AG04449 (cell line): Measurements from ENCODE around the gene CACNA1C.

ENCODE experiments used
- CTCF ChIA-PET: fragments of 350-600 bp; formaldehyde crosslinking; extraction: SDS; loops from one replicate; lab custom pipeline; 2021; ENCODE audit warnings: antibody characterized with exemption; lab: Yijun Ruan, JAX
- POLR2A ChIA-PET: fragments of 400-600, 350-600 bp; formaldehyde crosslinking; extraction: SDS; loops from one replicate; lab custom pipeline; 2020; ENCODE audit warnings: antibody characterized with exemption, inconsistent platforms; lab: Yijun Ruan, JAX
- DNase-seq: peaks from one replicate; pipeline ENCODE4 v3.0.0-alpha.2; 2010; ENCODE audit warnings: low read depth, low spot score
- H3K4me3 ChIP-seq: 2 replicates; pipeline ENCODE4 v1.5.1; 2011; ENCODE audit warnings: low read depth, mild to moderate bottlenecking, control low read depth, low read length
- TF ChIP-seq, protein P1 (sequence below): IDR thresholded peaks from one replicate; pipeline ENCODE4 v1.5.1; 2011; ENCODE audit warnings: mild to moderate bottlenecking, moderate library complexity, low read length, control low read depth, inconsistent platforms; ENCODE audit not compliant: insufficient read depth; ENCODE audit errors: missing control alignments

Gene CACNA1C

DNA sequence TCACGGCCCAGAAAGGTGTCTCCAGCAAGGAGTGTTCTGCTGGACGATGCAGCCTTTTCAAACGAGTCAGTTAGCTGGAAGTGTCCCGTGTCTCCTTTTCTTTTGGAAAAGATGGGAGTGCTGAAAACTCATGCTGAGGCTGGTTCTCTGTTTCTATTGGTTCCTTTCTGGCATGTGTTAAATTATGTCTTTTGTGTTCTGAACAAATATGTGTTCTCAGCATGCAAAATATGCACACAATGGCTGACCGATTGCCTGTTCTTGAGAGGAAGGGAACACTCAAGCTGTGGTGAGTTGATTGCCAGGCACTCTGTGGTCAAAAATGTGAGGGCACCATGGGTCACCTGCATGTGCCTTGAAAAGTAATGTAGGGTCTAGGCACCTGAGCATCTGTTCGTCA, 181.3 kb downstream of the CACNA1C start:
- TF ChIP-seq, protein P1, sequence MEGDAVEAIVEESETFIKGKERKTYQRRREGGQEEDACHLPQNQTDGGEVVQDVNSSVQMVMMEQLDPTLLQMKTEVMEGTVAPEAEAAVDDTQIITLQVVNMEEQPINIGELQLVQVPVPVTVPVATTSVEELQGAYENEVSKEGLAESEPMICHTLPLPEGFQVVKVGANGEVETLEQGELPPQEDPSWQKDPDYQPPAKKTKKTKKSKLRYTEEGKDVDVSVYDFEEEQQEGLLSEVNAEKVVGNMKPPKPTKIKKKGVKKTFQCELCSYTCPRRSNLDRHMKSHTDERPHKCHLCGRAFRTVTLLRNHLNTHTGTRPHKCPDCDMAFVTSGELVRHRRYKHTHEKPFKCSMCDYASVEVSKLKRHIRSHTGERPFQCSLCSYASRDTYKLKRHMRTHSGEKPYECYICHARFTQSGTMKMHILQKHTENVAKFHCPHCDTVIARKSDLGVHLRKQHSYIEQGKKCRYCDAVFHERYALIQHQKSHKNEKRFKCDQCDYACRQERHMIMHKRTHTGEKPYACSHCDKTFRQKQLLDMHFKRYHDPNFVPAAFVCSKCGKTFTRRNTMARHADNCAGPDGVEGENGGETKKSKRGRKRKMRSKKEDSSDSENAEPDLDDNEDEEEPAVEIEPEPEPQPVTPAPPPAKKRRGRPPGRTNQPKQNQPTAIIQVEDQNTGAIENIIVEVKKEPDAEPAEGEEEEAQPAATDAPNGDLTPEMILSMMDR, result no peak
- POLR2A ChIA-PET, result no interaction called here
- no peak for DNase-seq
- CTCF ChIA-PET, result interaction anchor here (0.7 to 1.4 kb wide), 4 partner anchors 8 to 349 kb away, joined by 3 to 6 read pairs (median 3); no protein-coding TSS in a partner anchor
- H3K4me3 ChIP-seq, result no peak overlapping the region

- ChIA-PET POLR2A (no interaction called here), CTCF (interaction anchor here (0.7 to 1.4 kb wide), 4 partner anchors 8 to 349 kb away, joined by 3 to 6 read pairs (median 3); no protein-coding TSS in a partner anchor)
- H3K4me3 ChIP-seq, result no peak overlapping the region
- TF ChIP-seq, protein P1, result no peak
- DNase-seq, result no peak
These were observed 182.0 kb downstream of the CACNA1C start for GRCh38 chr12:2234646-2235350.

DNA sequence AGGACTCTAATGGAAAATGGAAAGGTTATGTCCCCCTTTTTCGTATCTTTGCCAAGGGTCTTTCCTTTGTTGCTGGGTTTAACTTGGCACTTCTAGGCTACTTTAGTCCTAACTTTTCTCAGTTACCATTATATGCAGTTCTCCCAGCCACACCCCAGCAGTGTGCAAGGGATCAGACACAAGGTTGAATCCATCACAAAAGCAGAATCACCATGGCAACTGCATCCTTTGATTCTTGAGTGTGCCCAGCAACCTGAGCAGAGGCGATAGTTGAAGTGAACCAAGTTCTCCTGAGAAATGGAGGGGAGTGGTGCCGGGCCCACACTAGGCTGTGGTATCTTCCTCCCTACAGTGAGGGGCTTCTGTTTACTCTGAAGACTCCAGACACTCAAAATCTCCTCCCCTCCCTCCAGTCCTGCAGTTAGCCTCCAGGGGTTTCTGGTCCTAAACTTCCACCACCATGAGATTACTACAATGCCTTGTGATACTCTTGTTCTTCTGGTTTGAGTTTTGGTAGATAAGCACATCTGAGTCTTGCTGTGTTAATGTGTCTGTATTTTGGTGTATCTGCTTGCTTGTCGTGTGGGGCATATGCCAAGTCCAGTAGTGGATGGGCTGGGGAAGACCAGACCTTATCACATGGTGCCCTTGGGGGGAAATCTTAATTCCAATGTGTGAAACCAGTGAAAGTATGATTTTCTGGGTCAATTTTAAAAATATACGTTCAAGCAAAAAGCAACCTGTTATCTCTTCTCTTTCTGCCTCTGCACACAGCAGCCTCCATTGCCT, 183.9 kb downstream of the CACNA1C start:
- no peak for DNase-seq
- TF ChIP-seq, protein P1, result no peak
- ChIA-PET POLR2A (no interaction called here), CTCF (interaction anchor here (0.8 kb wide), 2 partner anchors 13 to 49 kb away, joined by 3 to 4 read pairs; no protein-coding TSS in a partner anchor)
- H3K4me3 ChIP-seq, result no peak overlapping the region

DNA sequence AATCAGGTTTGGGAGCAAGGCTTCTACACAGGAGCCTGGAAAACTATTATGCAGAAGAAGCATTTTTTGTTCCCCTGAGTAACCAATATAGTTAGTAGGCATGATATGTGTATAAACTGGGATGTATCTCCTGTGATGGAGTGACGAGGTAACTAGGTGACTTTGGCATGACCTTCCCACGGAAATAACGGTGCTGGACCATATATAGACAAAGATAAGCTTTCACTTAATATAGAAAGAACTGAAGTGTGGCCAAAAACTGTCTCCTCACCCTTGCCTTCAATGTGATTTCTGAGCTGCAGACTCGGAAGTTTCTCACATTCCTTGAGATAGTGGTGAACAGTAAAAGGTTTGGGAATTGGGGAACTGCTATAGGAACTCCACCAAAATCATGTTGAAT, 185.3 kb downstream of the CACNA1C start:
- no peak for DNase-seq
- ChIA-PET CTCF (no interaction called here), POLR2A (no interaction called here)
- H3K4me3 ChIP-seq, result no peak overlapping the region
- TF ChIP-seq, protein P1, result no peak

GRCh38 chr12:2239381-2239871, 186.6 kb downstream of the CACNA1C start:
- ChIA-PET CTCF (interaction anchor here (1.1 kb wide), 1 partner anchor 47 kb away, joined by 3 read pairs; no protein-coding TSS in a partner anchor), POLR2A (no interaction called here)
- no peak overlapping the region for H3K4me3 ChIP-seq
- DNase-seq, result no peak
- TF ChIP-seq, protein P1, result no peak

DNA sequence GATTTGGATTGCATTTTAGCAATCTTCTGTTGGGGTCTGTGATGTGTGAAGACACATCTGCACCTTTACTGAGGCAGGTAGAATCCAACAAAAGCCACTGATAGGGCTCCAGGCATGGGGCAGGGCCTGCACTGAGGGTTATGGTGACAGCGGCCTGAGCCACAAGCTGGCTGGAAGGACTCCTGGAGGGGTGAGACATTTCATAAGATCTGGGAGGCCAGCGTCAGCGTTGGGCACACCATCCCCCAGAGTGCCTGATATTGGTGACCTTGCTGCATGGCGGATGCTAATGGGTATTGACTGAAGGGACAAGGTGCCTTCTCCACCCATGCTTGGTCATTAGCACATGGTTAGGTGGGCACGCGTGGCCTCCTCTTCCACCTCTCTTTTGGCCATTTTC, 187.6 kb downstream of the CACNA1C start:
- ChIA-PET CTCF (interaction anchor here (1.1 to 1.2 kb wide), 2 partner anchors 12 to 14 kb away, joined by 3 to 4 read pairs; no protein-coding TSS in a partner anchor), POLR2A (no interaction called here)

More for the DNA sequence above, 187.6 kb downstream of the CACNA1C start:
- TF ChIP-seq, protein P1, result no peak
- no peak for DNase-seq
- H3K4me3 ChIP-seq, result no peak overlapping the region
